Activated CD4-positive, CD25-positive, alpha-beta regulatory T cell (primary cell): ENCODE measurements around the gene SPDYE18.
"Not testable (repeated sequence)": the region's sequence is repeated elsewhere in the genome, so short reads cannot be mapped to it uniquely, and the experiment has no call there.

ENCODE experiments used
- DNase-seq, 4 experiments: peaks; one replicate each; lab custom pipeline; 2025; lab: John Stamatoyannopoulos, UW

Gene SPDYE18

GRCh38 chr7:77005461-77006057 lies 56.8 kb downstream of the SPDYE18 start:
- DNase-seq: not testable (repeated sequence)

DNA sequence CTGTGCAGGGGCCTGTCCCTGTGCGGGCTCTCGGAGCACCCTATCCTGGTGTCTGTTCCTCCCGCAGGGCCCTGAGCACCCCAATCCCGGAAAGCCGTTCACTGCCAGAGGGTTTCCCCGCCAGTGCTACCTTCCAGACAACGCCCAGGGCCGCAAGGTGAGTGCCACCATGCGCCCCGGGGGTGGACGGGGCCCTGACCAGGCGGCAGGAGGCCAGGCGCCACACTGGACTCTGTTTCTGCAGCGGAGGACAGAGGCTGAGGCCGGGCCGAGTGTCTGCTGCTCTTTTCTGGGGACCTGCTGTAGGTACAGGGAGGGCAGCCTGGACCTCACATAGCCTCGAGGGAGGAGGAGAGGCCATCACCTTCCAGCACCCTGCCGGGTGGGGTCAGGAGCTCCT lies 58.2 kb downstream of the SPDYE18 start:
- not testable (repeated sequence) for DNase-seq

GRCh38 chr7:77003241-77003640 lies 59.1 kb downstream of the SPDYE18 start:
- not testable (repeated sequence) for DNase-seq

GRCh38 chr7:77002678-77003233 lies 59.6 kb downstream of the SPDYE18 start:
- DNase-seq: not testable (repeated sequence)

DNA sequence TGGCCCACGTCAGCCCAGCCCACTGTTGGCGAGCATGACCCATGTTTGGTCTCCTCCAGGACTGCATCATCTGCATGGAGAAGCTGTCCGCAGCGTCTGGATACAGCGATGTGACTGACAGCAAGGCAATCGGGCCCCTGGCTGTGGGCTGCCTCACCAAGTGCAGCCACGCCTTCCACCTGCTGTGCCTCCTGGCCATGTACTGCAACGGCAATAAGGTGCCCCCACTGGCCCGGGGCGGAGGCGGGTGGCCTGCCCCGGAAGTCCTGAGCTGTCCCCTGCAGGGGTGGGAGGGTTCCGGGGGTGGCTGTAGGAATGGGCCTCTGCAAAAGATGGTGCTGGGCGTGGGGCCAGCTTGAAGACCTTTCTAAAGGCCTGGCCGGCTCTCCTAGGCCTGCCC lies 60.3 kb downstream of the SPDYE18 start:
- not testable (repeated sequence) for DNase-seq
